ENCODE measurements around the gene CCDC88C.
"Not testable (repeated sequence)": the region's sequence is repeated elsewhere in the genome, so short reads cannot be mapped to it uniquely, and the experiment has no call there.

Gene CCDC88C

GRCh38 chr14:91415794-91416743, 1.6 kb downstream of the CCDC88C start:
- peak; percentile 51 to 57 for DNase-seq

GRCh38 chr14:91414475-91414833, 3.2 kb downstream of the CCDC88C start:
- DNase-seq: no peak

GRCh38 chr14:91413547-91414474, 3.8 kb downstream of the CCDC88C start:
- DNase-seq: no peak

GRCh38 chr14:91412939-91413338, 4.7 kb downstream of the CCDC88C start:
- DNase-seq: no peak

GRCh38 chr14:91410771-91411536, 6.7 kb downstream of the CCDC88C start:
- no peak for DNase-seq

- DNase-seq: no peak
Measured at GRCh38 chr14:91409928-91410718, 7.5 kb downstream of the CCDC88C start.

GRCh38 chr14:91409240-91409639, 8.4 kb downstream of the CCDC88C start:
- not testable (repeated sequence) for DNase-seq

GRCh38 chr14:91406982-91407381, 10.6 kb downstream of the CCDC88C start:
- no peak for DNase-seq

- DNase-seq: no peak
Measured at GRCh38 chr14:91406451-91406850, 11.2 kb downstream of the CCDC88C start.

- DNase-seq: no peak
Measured at GRCh38 chr14:91405724-91406435, 11.7 kb downstream of the CCDC88C start.

- DNase-seq: peak; percentile 58
Measured at GRCh38 chr14:91405241-91405721, 12.3 kb downstream of the CCDC88C start.

- no peak for DNase-seq
Measured at GRCh38 chr14:91402771-91403600, 14.6 kb downstream of the CCDC88C start.

GRCh38 chr14:91402348-91402747, 15.3 kb downstream of the CCDC88C start:
- DNase-seq: no peak

- no peak for DNase-seq
Measured at GRCh38 chr14:91401751-91402150, 15.9 kb downstream of the CCDC88C start.

GRCh38 chr14:91400696-91401095, 16.9 kb downstream of the CCDC88C start:
- no peak for DNase-seq

GRCh38 chr14:91399868-91400640, 17.6 kb downstream of the CCDC88C start:
- no peak for DNase-seq

GRCh38 chr14:91398707-91399106, 18.9 kb downstream of the CCDC88C start:
- no peak for DNase-seq

GRCh38 chr14:91397965-91398591, 19.5 kb downstream of the CCDC88C start:
- DNase-seq: no peak

Data from stimulated activated CD4-positive, alpha-beta T cell treated with anti-CD3 and anti-CD28 coated beads, Interleukin-2, amount 100 ng/mL, for 48 hours (primary cell).